ENCODE measurements around the gene VIL1.

The VIL1 gene

GRCh38 chr2:218446547-218446946 is 27.6 kb downstream of the VIL1 start:
- no peak for DNase-seq

- DNase-seq = no peak
These were observed 28.1 kb downstream of the VIL1 start for GRCh38 chr2:218447072-218447471.

GRCh38 chr2:218448934-218449333 is 30.0 kb downstream of the VIL1 start:
- no peak for DNase-seq

GRCh38 chr2:218452079-218452478 is 33.2 kb downstream of the VIL1 start:
- DNase-seq = peak; percentile 5

- DNase-seq = no peak
These were observed 37.9 kb downstream of the VIL1 start for GRCh38 chr2:218456849-218457248.

GRCh38 chr2:218458598-218458997 is 39.7 kb downstream of the VIL1 start:
- DNase-seq = no peak

- DNase-seq = no peak
These were observed 47.2 kb downstream of the VIL1 start for GRCh38 chr2:218465987-218466633.

GRCh38 chr2:218470448-218470847 is 51.5 kb downstream of the VIL1 start:
- no peak for DNase-seq

- DNase-seq = peak; percentile 50
These were observed 52.1 kb downstream of the VIL1 start for GRCh38 chr2:218471036-218471435.

- peak; percentile 57 for DNase-seq
These were observed 53.1 kb downstream of the VIL1 start for GRCh38 chr2:218471982-218472381.

- DNase-seq = peak; percentile 71
These were observed 54.1 kb downstream of the VIL1 start for GRCh38 chr2:218472988-218473387.

- no peak for DNase-seq
These were observed 55.6 kb downstream of the VIL1 start for GRCh38 chr2:218474527-218474926.

GRCh38 chr2:218476676-218477075 is 57.8 kb downstream of the VIL1 start:
- DNase-seq = no peak

GRCh38 chr2:218477247-218477646 is 58.3 kb downstream of the VIL1 start:
- no peak for DNase-seq

GRCh38 chr2:218478544-218478943 is 59.6 kb downstream of the VIL1 start:
- DNase-seq = no peak

- DNase-seq = no peak
These were observed 60.7 kb downstream of the VIL1 start for GRCh38 chr2:218479595-218479994.

- DNase-seq = no peak
These were observed 63.7 kb downstream of the VIL1 start for GRCh38 chr2:218482651-218483050.

- no peak for DNase-seq
These were observed 67.2 kb downstream of the VIL1 start for GRCh38 chr2:218485986-218486667.

GRCh38 chr2:218500501-218501060 is 81.7 kb downstream of the VIL1 start:
- no peak for DNase-seq

GRCh38 chr2:218501665-218502064 is 82.7 kb downstream of the VIL1 start:
- no peak for DNase-seq
